CD4-positive, alpha-beta T cell treated with Interleukin-4 for 4 hours (primary cell): Measurements from ENCODE around the gene ZNF780B.
"Not testable (repeated sequence)": the region's sequence is repeated elsewhere in the genome, so short reads cannot be mapped to it uniquely, and the experiment has no call there.

Source experiments
- DNase-seq: peaks from one replicate; pipeline ENCODE4 v3.0.0-alpha.2; 2020

ZNF780B gene

GRCh38 chr19:40055832-40056504 lies at the start of gene ZNF780B:
TSS of gene ZNF780B (minus strand) at chr19:40056231. CDS start at chr19:40050332, 5,899 bp downstream.
- peak; percentile 70 for DNase-seq

- no peak for DNase-seq
Observed at GRCh38 chr19:40104754-40105153, 48.7 kb upstream of the ZNF780B start.

- no peak for DNase-seq
Observed at GRCh38 chr19:40103600-40103999, 47.6 kb upstream of the ZNF780B start.

GRCh38 chr19:40101813-40102212 lies 45.8 kb upstream of the ZNF780B start:
- DNase-seq = no peak

GRCh38 chr19:40093416-40093815 lies 37.4 kb upstream of the ZNF780B start:
- DNase-seq = no peak

- DNase-seq = no peak
Observed at GRCh38 chr19:40091205-40092129, 35.4 kb upstream of the ZNF780B start.

- DNase-seq = peak; percentile 74
Observed at GRCh38 chr19:40090241-40091204, 34.5 kb upstream of the ZNF780B start, which contains the start of gene ZNF780A. TSS of gene ZNF780A (minus strand) at chr19:40090943. CDS start at chr19:40084753, 6,190 bp downstream.

GRCh38 chr19:40089462-40089861 lies 33.4 kb upstream of the ZNF780B start:
- DNase-seq = no peak

- DNase-seq = no peak
Observed at GRCh38 chr19:40088299-40089047, 32.4 kb upstream of the ZNF780B start.

- no peak for DNase-seq
Observed at GRCh38 chr19:40084948-40085347, 28.9 kb upstream of the ZNF780B start.

- DNase-seq = no peak
Observed at GRCh38 chr19:40081411-40081810, 25.4 kb upstream of the ZNF780B start.

GRCh38 chr19:40080289-40080688 lies 24.3 kb upstream of the ZNF780B start:
- no peak for DNase-seq

- DNase-seq = no peak
Observed at GRCh38 chr19:40078377-40078776, 22.3 kb upstream of the ZNF780B start.

GRCh38 chr19:40070058-40070457 lies 14.0 kb upstream of the ZNF780B start:
- no peak for DNase-seq

GRCh38 chr19:40059624-40060023 lies 3.6 kb upstream of the ZNF780B start:
- no peak for DNase-seq

- no peak for DNase-seq
Observed at GRCh38 chr19:40057166-40057565, 1.1 kb upstream of the ZNF780B start.

- DNase-seq = no peak
Observed at GRCh38 chr19:40056505-40056904, 474 bp upstream of the ZNF780B start.

- DNase-seq = no peak
Observed at GRCh38 chr19:40055049-40055448, 982 bp downstream of the ZNF780B start.

- no peak for DNase-seq
Observed at GRCh38 chr19:40054632-40055031, 1.4 kb downstream of the ZNF780B start.

- no peak for DNase-seq
Observed at GRCh38 chr19:40053491-40053890, 2.5 kb downstream of the ZNF780B start.

GRCh38 chr19:40041718-40042117 lies 14.3 kb downstream of the ZNF780B start:
- not testable (repeated sequence) for DNase-seq

- DNase-seq = not testable (repeated sequence)
Observed at GRCh38 chr19:40038047-40038446, 18.0 kb downstream of the ZNF780B start.
